GOT3 (cell line): ENCODE data around the gene TRIO.

Experiments
- DNase-seq: peaks from one replicate; lab custom pipeline; 2025; ENCODE audit warnings: mixed read lengths; lab: John Stamatoyannopoulos, UW

The TRIO gene

GRCh38 chr5:14460844-14461398, 317.8 kb downstream of the TRIO start:
- no peak for DNase-seq

GRCh38 chr5:14462681-14463080, 319.5 kb downstream of the TRIO start:
- no peak for DNase-seq

- no peak for DNase-seq
Observed at GRCh38 chr5:14463629-14464028, 320.5 kb downstream of the TRIO start.

GRCh38 chr5:14464096-14464495, 321.0 kb downstream of the TRIO start:
- no peak for DNase-seq

GRCh38 chr5:14464671-14465070, 321.5 kb downstream of the TRIO start:
- no peak for DNase-seq

- DNase-seq: no peak
Observed at GRCh38 chr5:14465116-14465515, 322.0 kb downstream of the TRIO start.

- DNase-seq: no peak
Observed at GRCh38 chr5:14465776-14466175, 322.6 kb downstream of the TRIO start.

- no peak for DNase-seq
Observed at GRCh38 chr5:14467251-14467650, 324.1 kb downstream of the TRIO start.

GRCh38 chr5:14467886-14468285, 324.7 kb downstream of the TRIO start:
- DNase-seq: no peak

- no peak for DNase-seq
Observed at GRCh38 chr5:14469551-14470377, 326.6 kb downstream of the TRIO start.

- DNase-seq: no peak
Observed at GRCh38 chr5:14471507-14471906, 328.4 kb downstream of the TRIO start.

- no peak for DNase-seq
Observed at GRCh38 chr5:14472986-14473567, 329.9 kb downstream of the TRIO start.

- no peak for DNase-seq
Observed at GRCh38 chr5:14475045-14475444, 331.9 kb downstream of the TRIO start.

- DNase-seq: no peak
Observed at GRCh38 chr5:14476786-14477435, 333.8 kb downstream of the TRIO start.

GRCh38 chr5:14479143-14479696, 336.1 kb downstream of the TRIO start:
- no peak for DNase-seq

- DNase-seq: no peak
Observed at GRCh38 chr5:14481349-14481748, 338.2 kb downstream of the TRIO start.

- no peak for DNase-seq
Observed at GRCh38 chr5:14482085-14482484, 338.9 kb downstream of the TRIO start.

- no peak for DNase-seq
Observed at GRCh38 chr5:14483504-14484157, 340.5 kb downstream of the TRIO start.

- no peak for DNase-seq
Observed at GRCh38 chr5:14486486-14486885, 343.3 kb downstream of the TRIO start.

GRCh38 chr5:14486996-14487896, 344.1 kb downstream of the TRIO start:
- no peak for DNase-seq
